Motor neuron (in vitro differentiated cells): ENCODE results near the gene CMC1. TPM values are rescaled to one million over a fixed set of nuclear protein-coding genes. Genes with fewer than 3 reads are reported as not detected.
A peak's percentile ranks its signal among the peaks of the same experiment; 100 is the strongest.
"Not testable (repeated sequence)": the region's sequence is repeated elsewhere in the genome, so short reads cannot be mapped to it uniquely, and the experiment has no call there.

Source experiments
- ATAC-seq, 8 experiments: fragments of 200-7000 bp; cut with Tn5 transposase; replicated peaks in 6 of 8; 2 replicates each; pipeline ENCODE4 v1.8.0; 2021; ENCODE audit warnings: mild to moderate bottlenecking in 8 of 8, moderate library complexity in 8 of 8
- H3K27ac ChIP-seq, 2 donors: fragments of 250-450 bp; sonication (Bioruptor Pico); 2 replicates each; pipeline ENCODE4 v1.9.0; 2021; ENCODE audit warnings: antibody characterized with exemption in 2 of 2, mild to moderate bottlenecking in 2 of 2, moderate library complexity in 1 of 2
- H3K4me1 ChIP-seq, 2 donors: fragments of 250-450 bp; sonication (Bioruptor Pico); replicated peaks in 1 of 2; 2 replicates each; pipeline ENCODE4 v1.6.1; 2021; ENCODE audit warnings: antibody characterized with exemption in 2 of 2, mild to moderate bottlenecking in 2 of 2, moderate library complexity in 1 of 2
- H3K4me3 ChIP-seq, 5 donors: fragments of 250-450 bp; sonication (Bioruptor Pico); 2 replicates each; pipeline ENCODE4 v1.9.0; 2021; ENCODE audit warnings: antibody characterized with exemption in 5 of 5, mild to moderate bottlenecking in 5 of 5, moderate library complexity in 4 of 5
- WGBS, 10 experiments: fragments of 450-650 bp; shearing (Covaris generic); methylation state at CpG; one replicate each; pipeline ENCODE4 v1.0.0; 2022; 5-methylcytosine and 5-hydroxymethylcytosine counted together
- in situ Hi-C, 9 experiments: fragments of 400-800 bp; cut with MboI; loops; one replicate each; pipeline ENCODE4 v1.15.0; 2021; ENCODE audit warnings: low sequenced_read_pairs in 9 of 9, low pct_unique_long_range_greater_than_20kb in 2 of 9; ENCODE audit not compliant: unreplicated experiment in 9 of 9
- total RNA-seq, 8 experiments: library from RNA; unstranded; fragments of 300-600 nt; gene quantifications; 2 replicates each; pipeline versions ENCODE4 v1.2.3 to v1.2.4, GENCODE V29; 2022

CMC1 gene, protein sequence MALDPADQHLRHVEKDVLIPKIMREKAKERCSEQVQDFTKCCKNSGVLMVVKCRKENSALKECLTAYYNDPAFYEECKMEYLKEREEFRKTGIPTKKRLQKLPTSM
- 10 to 100 TPM; 16.8 to 36.0 (median 21.9) TPM for total RNA-seq

DNA sequence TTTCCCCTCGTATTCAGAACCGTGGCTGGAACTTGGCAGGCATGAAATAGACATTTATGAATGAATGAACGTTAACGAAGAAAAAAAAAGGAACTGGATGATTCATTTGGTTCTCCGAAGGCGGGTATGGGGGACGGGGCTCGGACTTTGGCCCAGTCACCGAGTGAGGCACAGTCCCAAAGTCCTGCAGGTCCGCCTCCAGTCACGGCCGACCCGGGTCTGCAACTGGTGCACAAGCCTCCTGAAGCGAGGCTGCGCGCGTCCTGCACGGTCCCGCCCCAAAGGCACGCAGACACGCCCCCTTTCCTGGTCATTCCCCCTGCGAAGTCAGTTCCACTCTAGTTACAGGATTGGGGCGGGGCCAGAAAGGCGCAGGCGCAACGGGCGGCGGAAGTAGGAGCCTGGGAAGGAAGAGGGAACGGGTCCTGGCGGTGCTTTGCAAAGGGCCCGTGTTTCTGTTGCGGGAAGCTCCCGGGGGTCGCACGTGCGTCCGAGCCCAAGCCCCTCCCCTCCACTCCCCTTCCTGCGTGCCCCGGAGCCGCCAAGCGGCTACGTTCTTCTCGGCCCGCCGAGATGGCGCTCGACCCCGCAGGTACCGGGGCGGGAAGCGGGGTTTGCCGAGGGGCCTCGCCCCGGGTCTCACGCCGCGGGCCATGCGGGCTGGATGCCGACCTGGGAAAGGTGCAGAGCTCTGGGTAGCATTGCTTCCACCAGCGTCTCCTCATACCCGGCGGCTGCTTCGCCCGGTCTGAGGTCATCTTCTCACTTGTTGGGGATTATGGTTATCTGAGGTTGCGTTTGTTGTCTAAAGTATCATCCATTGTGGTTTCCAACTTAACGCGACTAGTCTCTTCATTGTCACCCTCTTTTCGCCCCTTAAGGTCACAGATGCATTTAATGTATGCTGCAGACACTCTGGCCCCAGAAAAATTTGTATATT lies at the start of gene CMC1:
TSS of gene CMC1 (plus strand) at position 399 of the 940 bp plus-strand sequence. CDS start at position 574, 175 bp downstream.
- H3K27ac ChIP-seq: peak within 1 kb of the TSS; percentile 56 to 68
- WGBS, 10 experiments: 0 to 28% (median 0%) methylated on average over 2 to 20 of the region's 68 CpGs; no CpG with 5 or more reads in 2 of the 10 experiments
- H3K4me3 ChIP-seq: peak within 1 kb of the TSS; percentile 65 to 89 (median 83)
- in situ Hi-C loops: no loop called here
- H3K4me1 ChIP-seq: peaks cover 4 to 6% of the 10 kb centered on the region in 2 donors
- ATAC-seq: peak; percentile 95 to 98 (median 97)

DNA sequence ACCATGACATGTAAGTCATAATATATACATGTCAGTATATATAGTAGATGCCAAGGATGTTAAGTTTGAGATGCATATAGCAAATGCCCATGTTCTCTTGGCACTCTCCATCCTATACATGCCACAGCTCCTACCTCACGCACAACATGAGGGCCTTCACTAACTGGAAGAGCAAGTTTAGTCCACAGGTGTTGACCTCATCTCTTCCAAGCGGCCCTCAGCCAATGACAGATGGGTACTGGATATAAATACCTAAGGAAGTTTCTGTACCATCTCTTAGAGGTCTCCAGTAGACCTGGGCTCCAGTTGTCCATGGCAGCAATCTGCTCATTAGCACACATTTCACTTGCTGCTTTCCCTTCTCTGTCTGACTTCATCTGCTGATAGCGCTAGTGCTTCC lies 43.3 kb upstream of the CMC1 start:
- in situ Hi-C loops: no loop called here
- WGBS, 10 experiments: 25 to 100% (median 80%) methylated on average over 1 to 3 of the region's 3 CpGs; no CpG with 5 or more reads in 1 of the 10 experiments

DNA sequence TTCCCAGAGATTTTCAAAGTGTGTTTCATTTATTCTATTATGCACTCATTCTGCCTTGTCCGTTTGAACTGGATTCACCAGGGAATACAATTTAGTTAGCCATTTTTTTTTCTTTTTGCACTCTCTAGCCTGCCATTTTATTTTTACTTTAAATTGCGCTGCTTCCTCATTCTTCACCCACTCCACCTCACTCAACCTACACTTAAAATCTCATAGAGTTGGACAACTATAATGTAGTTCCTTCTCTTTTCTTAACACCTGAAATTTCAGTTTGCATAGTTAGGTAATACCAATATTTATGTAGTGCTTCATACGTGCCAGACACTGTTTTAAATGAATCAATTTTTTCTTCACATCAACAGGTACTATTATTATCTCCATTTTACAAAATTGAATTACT lies 42.4 kb upstream of the CMC1 start:
- no peak for ATAC-seq
- WGBS, 10 experiments: 14 to 94% (median 79%) methylated on average over 2 to 3 of the region's 3 CpGs
- in situ Hi-C loops: no loop called here
- Histone ChIP-seq H3K27ac (no peak overlapping the region), H3K4me3 (no peak overlapping the region), H3K4me1 (no peaks in the 10 kb centered on the region)

More for the DNA sequence above, 43.3 kb upstream of the CMC1 start:
- no peak overlapping the region for H3K4me3 ChIP-seq
- ATAC-seq: no peak
- no peak overlapping the region for H3K27ac ChIP-seq
- no peaks in the 10 kb centered on the region for H3K4me1 ChIP-seq

DNA sequence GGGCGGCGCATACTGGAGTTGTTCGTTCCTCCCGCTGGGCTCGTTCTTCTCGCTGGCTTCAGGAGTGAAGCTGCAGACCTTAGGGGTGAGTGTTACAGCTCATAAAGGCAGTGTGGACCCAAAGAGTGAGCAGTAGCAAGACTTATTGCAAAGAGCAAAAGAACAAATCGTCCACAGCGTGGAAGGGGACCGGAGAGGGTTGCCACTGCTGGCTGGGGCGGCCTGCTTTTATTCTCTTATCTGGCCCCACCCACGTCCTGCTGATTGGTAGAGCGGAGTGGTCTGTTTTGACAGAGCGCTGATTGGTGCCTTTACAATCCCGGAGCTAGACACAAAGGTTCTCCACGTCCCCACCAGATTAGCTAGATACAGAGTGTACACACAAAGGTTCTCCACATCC lies 41.8 kb upstream of the CMC1 start:
- in situ Hi-C loops, H3K4me1 ChIP-seq, ATAC-seq, H3K27ac ChIP-seq, H3K4me3 ChIP-seq: not testable (repeated sequence)
- WGBS, 10 experiments: 60 to 100% (median 92%) methylated on average over 1 to 9 of the region's 15 CpGs; no CpG with 5 or more reads in 1 of the 10 experiments

DNA sequence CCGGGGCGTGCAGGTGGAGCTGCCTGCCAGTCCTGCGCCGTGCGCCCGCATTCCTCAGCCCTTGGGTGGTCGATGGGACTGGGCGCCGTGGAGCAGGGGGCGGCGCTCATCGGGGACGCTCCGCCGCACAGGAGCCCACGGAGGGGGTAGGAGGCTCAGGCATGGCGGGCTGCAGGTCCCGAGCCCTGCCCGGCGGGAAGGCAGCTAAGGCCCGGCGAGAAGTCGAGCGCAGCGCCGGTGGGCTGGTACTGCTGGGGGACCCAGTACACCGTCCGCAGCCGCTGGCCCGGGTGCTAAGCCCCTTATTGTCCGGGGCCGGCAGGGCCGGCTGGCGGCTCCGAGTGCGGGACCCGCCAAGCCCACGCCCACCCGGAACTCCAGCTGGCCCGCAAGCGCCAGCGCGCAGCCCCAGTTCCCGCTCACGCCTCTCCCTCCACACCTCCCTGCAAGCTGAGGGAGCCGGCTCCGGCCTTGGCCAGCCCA lies 41.0 kb upstream of the CMC1 start:
- 80 to 100% (median 100%) methylated on average over 1 to 5 of the region's 47 CpGs; no CpG with 5 or more reads in 7 of the 10 experiments for WGBS, 10 experiments
- ATAC-seq, H3K27ac ChIP-seq, H3K4me1 ChIP-seq, H3K4me3 ChIP-seq, in situ Hi-C loops: not testable (repeated sequence)

DNA sequence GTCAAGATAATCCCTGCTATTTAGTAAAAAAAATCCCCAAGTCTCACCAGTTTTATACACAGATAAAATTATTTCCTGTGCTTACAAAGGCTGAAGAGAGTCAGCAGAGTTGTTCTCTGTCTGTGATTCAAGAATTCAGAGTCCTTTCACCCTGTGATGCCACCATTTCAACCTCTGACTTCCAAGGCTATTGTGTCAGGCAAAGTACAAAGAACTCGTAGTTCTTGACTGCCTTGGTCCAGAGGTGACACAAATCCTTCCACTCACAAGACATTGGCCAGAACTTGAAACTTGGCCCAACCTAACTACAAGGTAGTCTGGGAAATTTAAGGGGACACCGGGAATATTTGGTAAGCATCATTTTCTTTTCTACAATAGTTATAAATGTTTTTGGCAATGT lies 34.9 kb upstream of the CMC1 start:
- 0 to 100% (median 71%) methylated on average over 1 to 2 of the region's 2 CpGs; no CpG with 5 or more reads in 3 of the 10 experiments for WGBS, 10 experiments
- Histone ChIP-seq H3K4me3 (no peak overlapping the region), H3K27ac (no peak overlapping the region), H3K4me1 (no peaks in the 10 kb centered on the region)
- ATAC-seq: peak in 1 of 8 experiments; percentile 19
- in situ Hi-C loops: no loop called here

DNA sequence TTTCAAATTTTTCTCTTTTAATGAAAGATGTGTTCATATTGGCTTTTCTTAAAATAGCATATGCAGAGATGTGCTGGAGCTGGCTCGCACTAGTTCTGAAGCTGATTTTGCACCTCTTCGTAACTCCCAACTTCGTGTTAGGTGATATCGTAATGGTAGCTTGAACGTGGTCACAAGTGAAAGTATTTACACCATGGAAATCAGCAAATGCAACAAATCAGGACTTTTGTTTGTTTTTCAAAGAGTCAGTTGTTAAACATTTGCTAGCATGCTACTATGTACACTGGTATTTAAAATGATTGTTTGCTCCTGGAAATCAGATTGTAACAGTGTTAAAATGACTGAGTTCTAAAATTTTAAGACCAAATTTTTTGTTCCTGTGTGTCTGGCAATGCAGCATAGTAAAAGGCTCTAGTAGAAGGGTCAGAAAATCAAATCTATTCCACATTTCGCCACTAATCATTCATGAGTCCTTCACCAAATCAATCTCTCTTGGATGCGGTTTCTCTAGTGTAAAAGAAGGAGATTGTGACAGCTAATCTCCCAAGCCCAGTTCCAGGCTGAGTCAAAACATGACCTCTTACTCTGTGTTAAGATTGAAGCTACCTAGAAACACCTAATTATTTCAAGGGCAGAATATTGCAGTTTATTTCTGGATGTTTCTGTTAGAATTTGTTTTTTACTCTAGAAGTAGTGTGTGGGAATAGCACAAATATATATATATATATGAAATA lies 34.3 kb upstream of the CMC1 start:
- ATAC-seq: peak in 1 of 8 experiments; percentile 25
- in situ Hi-C loops: no loop called here
- no peak overlapping the region for H3K4me3 ChIP-seq
- WGBS, 10 experiments: 30 to 100% (median 83%) methylated on average over 1 to 7 of the region's 7 CpGs
- H3K27ac ChIP-seq: no peak overlapping the region
- no peaks in the 10 kb centered on the region for H3K4me1 ChIP-seq

DNA sequence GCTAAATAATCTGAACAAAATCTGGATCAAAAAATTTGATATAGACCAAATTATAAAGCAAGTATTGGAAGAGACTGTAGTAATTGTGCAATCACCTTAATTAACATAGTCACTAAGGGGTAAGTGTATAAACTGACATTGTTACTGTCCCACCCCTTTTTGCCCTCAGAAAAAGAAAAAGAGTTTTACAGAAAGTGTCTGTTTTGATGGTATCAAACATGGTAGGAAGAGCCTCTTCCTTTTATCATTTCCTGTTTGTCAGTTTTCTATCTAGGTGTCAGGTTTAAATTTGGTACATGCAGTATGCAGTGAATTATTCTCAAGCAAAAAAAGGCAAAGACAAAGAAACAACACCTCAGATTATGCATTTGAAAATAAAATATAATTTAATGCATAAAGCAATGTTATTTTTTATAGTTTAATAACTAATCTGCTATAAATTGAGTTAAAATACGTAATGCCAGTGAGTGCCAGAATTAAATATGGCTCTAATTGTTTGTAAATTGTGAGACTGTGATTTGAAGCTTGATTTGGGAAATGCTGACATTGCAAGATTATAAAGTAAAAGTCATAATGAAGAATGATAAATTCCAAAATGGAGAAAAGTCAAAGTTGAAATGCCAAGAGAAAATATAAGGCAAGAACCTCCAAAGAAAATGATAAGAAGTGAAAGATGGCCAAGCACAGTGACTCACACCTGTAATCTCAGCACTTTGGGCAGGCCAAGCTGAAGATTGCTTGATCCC lies 30.3 kb upstream of the CMC1 start:
- H3K4me3 ChIP-seq: no peak overlapping the region
- in situ Hi-C loops: no loop called here
- H3K4me1 ChIP-seq: no peaks in the 10 kb centered on the region
- WGBS, 10 experiments: 0 to 100% (median 88%) methylated on average over 1 of the region's 1 CpG
- no peak for ATAC-seq
- H3K27ac ChIP-seq: no peak overlapping the region

DNA sequence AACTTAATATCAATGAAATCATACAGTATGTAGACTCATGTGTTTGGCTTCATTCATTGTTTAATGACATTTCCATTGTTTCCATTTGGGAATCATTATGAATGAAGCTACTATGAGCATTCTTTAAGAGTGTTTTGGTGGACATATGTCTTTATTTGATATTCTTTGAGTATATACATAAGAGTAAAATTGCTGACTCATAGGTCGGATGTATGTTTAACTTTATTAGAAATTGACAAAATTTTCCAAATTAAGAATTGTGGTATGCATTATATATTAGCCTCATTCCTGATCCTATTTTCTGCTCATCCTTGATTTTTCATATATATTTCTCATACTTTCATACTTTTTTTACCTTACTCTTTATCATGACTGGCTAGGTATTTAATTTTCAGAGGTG lies 28.7 kb upstream of the CMC1 start:
- Histone ChIP-seq H3K27ac (no peak overlapping the region), H3K4me1 (no peaks in the 10 kb centered on the region), H3K4me3 (no peak overlapping the region)
- in situ Hi-C loops: no loop called here
- WGBS, 10 experiments: 9 to 100% (median 80%) methylated on average over 1 of the region's 1 CpG; no CpG with 5 or more reads in 1 of the 10 experiments
- ATAC-seq: no peak

DNA sequence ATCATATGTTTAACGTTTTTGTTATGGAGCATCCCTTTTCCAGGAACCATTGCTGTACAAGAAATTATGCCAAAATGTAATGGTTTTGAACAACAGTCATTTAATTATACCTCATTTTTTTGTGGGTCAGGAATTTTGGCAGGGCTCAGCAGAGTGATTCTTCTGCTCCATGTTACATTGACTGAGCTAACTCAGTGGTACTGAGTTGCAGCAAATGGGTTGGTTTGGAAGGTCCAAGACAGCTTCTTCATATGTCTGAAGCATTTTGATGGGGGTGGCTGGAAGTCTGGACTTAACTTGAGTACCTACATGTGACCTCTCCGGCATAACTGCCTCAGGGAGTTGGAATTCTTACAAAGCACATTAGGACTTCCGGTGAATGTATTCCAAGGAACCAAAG lies 26.0 kb upstream of the CMC1 start:
- in situ Hi-C loops: no loop called here
- no peak for ATAC-seq
- Histone ChIP-seq H3K4me3 (no peak overlapping the region), H3K27ac (no peak overlapping the region), H3K4me1 (no peaks in the 10 kb centered on the region)
- WGBS, 10 experiments: 0 to 90% (median 73%) methylated on average over 1 to 3 of the region's 3 CpGs

DNA sequence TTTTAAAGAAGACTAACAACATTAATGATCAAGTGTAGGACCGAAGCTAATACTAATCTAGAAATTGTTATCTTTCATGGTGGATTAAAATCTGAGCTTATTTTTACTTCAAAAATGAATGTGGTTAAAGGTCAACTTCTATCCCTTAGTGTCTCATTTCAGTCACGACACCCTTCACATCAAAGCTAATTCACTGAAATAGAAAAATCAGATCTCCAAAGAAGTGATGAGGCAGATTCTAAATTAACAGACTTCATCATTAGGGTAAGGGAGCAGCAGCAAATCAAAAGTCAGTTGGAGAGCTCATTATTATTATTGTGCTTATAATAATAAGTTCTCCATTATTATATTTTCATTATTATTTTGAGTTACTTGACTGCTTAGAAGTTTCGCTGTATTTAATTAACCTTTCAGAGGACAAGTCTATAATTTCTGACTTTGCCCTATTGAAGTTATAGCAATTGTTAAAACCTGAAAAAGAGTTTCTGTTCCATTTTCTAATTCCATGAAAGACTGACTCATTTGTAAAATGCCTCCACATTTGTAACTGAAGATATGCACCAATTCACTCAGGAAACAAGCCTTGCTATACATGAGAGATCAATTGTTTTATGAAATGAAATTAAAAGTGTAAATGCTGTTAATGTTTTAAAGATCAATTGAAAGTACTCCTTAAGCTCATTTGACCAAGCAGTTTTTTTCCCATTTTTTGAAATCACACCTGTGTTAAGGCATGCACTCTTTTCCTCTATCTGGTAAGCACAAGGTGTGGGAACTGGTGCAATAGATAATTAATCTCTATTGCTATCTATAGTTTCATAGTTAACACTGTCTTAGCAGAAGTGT lies 23.1 kb upstream of the CMC1 start:
- WGBS, 10 experiments: 14 to 100% (median 77%) methylated on average over 1 to 3 of the region's 3 CpGs
- in situ Hi-C loops: no loop called here

DNA sequence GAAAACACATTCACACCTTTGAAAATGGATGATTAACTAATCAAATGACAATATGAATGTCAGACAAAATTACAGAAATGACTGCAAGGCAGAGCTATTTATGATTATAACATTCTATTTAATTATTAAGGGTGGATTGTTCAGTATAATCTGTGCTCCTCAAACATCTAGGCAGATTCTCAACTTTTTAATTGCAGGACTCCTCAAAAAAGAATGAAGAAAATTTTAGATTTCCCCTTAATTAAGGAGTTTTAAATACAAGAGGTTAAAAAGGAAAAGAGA lies 22.6 kb upstream of the CMC1 start:
- in situ Hi-C loops: no loop called here
- Histone ChIP-seq H3K4me1 (no peaks in the 10 kb centered on the region), H3K4me3 (no peak overlapping the region), H3K27ac (no peak overlapping the region)
- no peak for ATAC-seq

More for the DNA sequence above, 23.1 kb upstream of the CMC1 start:
- Histone ChIP-seq H3K27ac (no peak overlapping the region), H3K4me3 (no peak overlapping the region), H3K4me1 (no peaks in the 10 kb centered on the region)
- ATAC-seq: no peak
